ENCODE results near the gene PTPRR. TPM values are rescaled to one million over a fixed set of nuclear protein-coding genes. Genes with fewer than 3 reads are reported as not detected.

Gene PTPRR
- total RNA-seq, 1 donor from 2014 or later, result not detected

DNA sequence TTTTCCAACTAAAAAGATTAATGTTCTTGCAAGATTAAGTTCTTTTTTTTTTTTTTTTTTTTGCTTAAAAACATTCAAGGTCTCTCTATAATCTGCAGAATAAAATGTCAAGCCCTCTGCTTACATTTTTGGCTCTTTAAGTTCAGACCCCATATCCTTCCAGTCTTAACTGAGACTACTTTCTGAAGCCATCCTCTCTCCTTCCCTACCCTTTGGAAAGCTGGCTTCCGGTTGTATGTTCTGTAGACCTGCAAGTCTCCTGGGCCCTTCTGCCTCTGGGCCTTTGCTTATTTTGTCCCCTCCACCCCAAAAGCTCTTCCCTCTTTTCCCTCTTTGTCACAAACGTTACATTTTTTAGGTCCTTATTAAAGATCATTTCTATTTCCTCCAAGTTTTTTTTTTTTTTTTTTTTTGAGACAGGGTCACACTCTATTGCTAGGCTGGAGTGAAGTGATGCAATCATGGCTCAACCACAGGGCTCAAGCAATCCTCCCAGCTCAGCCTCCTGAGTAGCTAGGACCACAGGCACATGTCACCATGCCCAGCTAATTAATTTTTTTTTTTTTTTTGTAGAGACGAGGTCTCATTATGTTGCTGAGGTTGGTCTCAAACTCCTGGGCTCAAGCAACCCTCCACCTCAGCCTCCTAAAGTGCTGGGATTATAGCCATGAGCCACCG is 329.9 kb downstream of the PTPRR start:
- no peak for DNase-seq (ENCODE audit: low spot score)
- intact Hi-C loops (cut with micrococcal nuclease), result loop anchor here (1.0 kb wide), 1 partner anchor 129 kb away; no protein-coding TSS in a partner anchor
- Mint-ChIP-seq H3K27ac (no peak overlapping the region), H3K27me3 (ENCODE audit: insufficient read depth) (no peaks in the 10 kb centered on the region), H3K36me3 (ENCODE audit: low read depth) (no peaks in the 10 kb centered on the region), H3K4me1 (ENCODE audit: low read depth) (no peaks in the 10 kb centered on the region), H3K9me3 (no peaks in the 10 kb centered on the region), H3K4me3 (no peak overlapping the region)

DNA sequence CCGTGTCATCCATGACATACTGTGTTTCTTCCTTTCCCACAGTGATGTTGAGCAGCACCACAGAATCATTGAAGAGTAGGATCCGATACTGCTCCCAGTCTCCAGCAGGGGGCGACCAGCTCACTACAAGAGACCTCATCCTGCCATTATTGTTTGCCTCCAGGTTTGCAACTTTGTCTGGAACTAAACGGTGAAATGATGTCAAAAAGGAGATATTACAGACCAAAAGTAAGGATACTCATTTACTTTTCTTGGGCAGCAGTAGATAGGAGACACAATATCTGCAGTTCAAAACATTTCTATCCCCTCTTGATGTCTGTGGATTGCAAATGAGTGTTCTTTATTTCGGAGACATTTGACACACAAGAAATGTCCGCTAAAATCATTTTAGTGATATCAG is 330.5 kb downstream of the PTPRR start:
- Mint-ChIP-seq H3K27me3 (ENCODE audit: insufficient read depth) (peaks cover under 1% of the 10 kb centered on the region), H3K36me3 (ENCODE audit: low read depth) (no peaks in the 10 kb centered on the region), H3K27ac (no peak overlapping the region), H3K9me3 (no peaks in the 10 kb centered on the region), H3K4me3 (no peak overlapping the region), H3K4me1 (ENCODE audit: low read depth) (no peaks in the 10 kb centered on the region)
- DNase-seq (ENCODE audit: low spot score), result peak; percentile 16
- intact Hi-C loops (cut with micrococcal nuclease), result loop anchor here (1.0 kb wide), 1 partner anchor 129 kb away; no protein-coding TSS in a partner anchor

Other genes with a start within 250 kb of the PTPRR start
- not detected in 2 replicates for gene TSPAN8, start 237.3 kb upstream of the PTPRR start, total RNA-seq